ENCODE results near the gene CTNND2. TPM values are rescaled to one million over a fixed set of nuclear protein-coding genes. Genes with fewer than 3 reads are reported as not detected.

The CTNND2 gene
- total and polyA plus RNA-seq, 4 donors, result 0.05 to 0.50 (median 0.27) TPM

GRCh38 chr5:11407556-11408145 lies 496.6 kb downstream of the CTNND2 start:
- TF ChIP-seq ATF3 (IDR thresholded peaks at IDR 0.05) (no peak), CTCF (IDR thresholded peaks at IDR 0.05; ENCODE audit: low read depth, low read length, missing input control) (no peak), REST (IDR thresholded peaks at IDR 0.05) (no peak), GABPA (IDR thresholded peaks at IDR 0.05 in 1 of 2, conservative IDR thresholded peaks at IDR 0.05 in 1 of 2) (no peak), HNF4A (conservative IDR thresholded peaks at IDR 0.05) (no peak), ZBTB33 (IDR thresholded peaks at IDR 0.05) (no peak), FOXA1 (IDR thresholded peaks at IDR 0.05) (no peak), YY1 (IDR thresholded peaks at IDR 0.05) (no peak), NR2F2 (IDR thresholded peaks at IDR 0.05) (no peak), TAF1 (conservative IDR thresholded peaks at IDR 0.05) (no peak), MAX (IDR thresholded peaks at IDR 0.05) (no peak)
- 82% methylated on average over 5 of the region's 5 CpGs for WGBS
- DNase-seq (ENCODE audit: low spot score), result no peak
- no peaks in the 10 kb centered on the region for H3K4me1 ChIP-seq (ENCODE audit: control insufficient read depth in 4 of 4, insufficient read depth in 4 of 4, low read length in 3 of 4)
- H3K27me3 ChIP-seq (ENCODE audit: control insufficient read depth in 4 of 4, insufficient read depth in 4 of 4, low read length in 3 of 4), result no peaks in the 10 kb centered on the region
- no peak overlapping the region for H3K4me3 ChIP-seq (ENCODE audit: low read depth in 1 of 3, low read length in 3 of 3)
- H3K9ac ChIP-seq (ENCODE audit: low read depth in 1 of 2, low read length in 2 of 2), result no peak overlapping the region
- H3K9me3 ChIP-seq (ENCODE audit: control insufficient read depth in 4 of 4, low read length in 3 of 4), result no peaks in the 10 kb centered on the region
- H3K27ac ChIP-seq (ENCODE audit: low read depth in 1 of 2, low read length in 2 of 2), result no peak overlapping the region
- no peaks in the 10 kb centered on the region for H3K36me3 ChIP-seq (ENCODE audit: control insufficient read depth in 4 of 4, insufficient read depth in 3 of 4, low read depth in 1 of 4, low read length in 3 of 4)

GRCh38 chr5:11400316-11400715 lies 503.9 kb downstream of the CTNND2 start:
- no peak overlapping the region for H3K27ac ChIP-seq (ENCODE audit: low read depth in 1 of 2, low read length in 2 of 2)
- no peak for DNase-seq (ENCODE audit: low spot score)
- no peaks in the 10 kb centered on the region for H3K36me3 ChIP-seq (ENCODE audit: control insufficient read depth in 4 of 4, insufficient read depth in 3 of 4, low read depth in 1 of 4, low read length in 3 of 4)
- H3K4me3 ChIP-seq (ENCODE audit: low read depth in 1 of 3, low read length in 3 of 3), result no peak overlapping the region
- no peaks in the 10 kb centered on the region for H3K4me1 ChIP-seq (ENCODE audit: control insufficient read depth in 4 of 4, insufficient read depth in 4 of 4, low read length in 3 of 4)
- no peaks in the 10 kb centered on the region for H3K27me3 ChIP-seq (ENCODE audit: control insufficient read depth in 4 of 4, insufficient read depth in 4 of 4, low read length in 3 of 4)
- 89% methylated on average over 2 of the region's 2 CpGs for WGBS
- H3K9ac ChIP-seq (ENCODE audit: low read depth in 1 of 2, low read length in 2 of 2), result no peak overlapping the region
- no peaks in the 10 kb centered on the region for H3K9me3 ChIP-seq (ENCODE audit: control insufficient read depth in 4 of 4, low read length in 3 of 4)
- TF ChIP-seq CTCF (IDR thresholded peaks at IDR 0.05; ENCODE audit: low read depth, low read length, missing input control) (no peak), FOXA1 (IDR thresholded peaks at IDR 0.05) (no peak), HNF4A (conservative IDR thresholded peaks at IDR 0.05) (no peak), EGR1 (IDR thresholded peaks at IDR 0.05; ENCODE audit: low read depth in 2 of 2) (no peak), RAD21 (IDR thresholded peaks at IDR 0.05) (no peak), RXRA (IDR thresholded peaks at IDR 0.05) (no peak), YY1 (IDR thresholded peaks at IDR 0.05) (no peak), TAF1 (conservative IDR thresholded peaks at IDR 0.05) (no peak), FOXA2 (IDR thresholded peaks at IDR 0.05) (no peak), JUND (IDR thresholded peaks at IDR 0.05) (no peak), REST (IDR thresholded peaks at IDR 0.05) (no peak)
